ENCODE results near the gene SREBF1. TPM values are rescaled to one million over a fixed set of nuclear protein-coding genes. Genes with fewer than 3 reads are reported as not detected.

The SREBF1 gene
- polyA plus RNA-seq, 3 donors: 7.6 to 35.9 (median 10.5) TPM

GRCh38 chr17:17856386-17856785 lies 19.6 kb upstream of the SREBF1 start:
- H3K79me2 ChIP-seq (ENCODE audit: insufficient read depth, low read length): no peaks in the 10 kb centered on the region
- H3K9me3 ChIP-seq (replicated peaks in 1 of 2; ENCODE audit: control insufficient read depth in 1 of 2, insufficient read depth in 1 of 2, low read length in 2 of 2): no peaks in the 10 kb centered on the region
- no peak overlapping the region for H2AFZ ChIP-seq (ENCODE audit: insufficient read depth, low read depth, low read length, poor library complexity, severe bottlenecking)
- Mint-ChIP-seq H3K4me1 (peaks cover 2% of the 10 kb centered on the region), H3K27ac (no peak overlapping the region), H3K9me3 (no peaks in the 10 kb centered on the region), H3K27me3 (ENCODE audit: low read depth in 3 of 3) (no peaks in the 10 kb centered on the region), H3K4me3 (no peak overlapping the region), H3K36me3 (peaks cover 18 to 31% of the 10 kb centered on the region in 2 donors)
- H4K20me1 ChIP-seq (ENCODE audit: insufficient read depth, low read length): no peaks in the 10 kb centered on the region
- DNase-seq: no peak
- no peak overlapping the region for H3K27ac ChIP-seq (ENCODE audit: low read depth in 1 of 2, low read length in 2 of 2)
- no peaks in the 10 kb centered on the region for H3K27me3 ChIP-seq (ENCODE audit: control insufficient read depth in 2 of 2, insufficient read depth in 2 of 2, low read length in 2 of 2)
- H3K36me3 ChIP-seq (replicated peaks in 1 of 2; ENCODE audit: control insufficient read depth in 1 of 2, insufficient read depth in 2 of 2, low read length in 2 of 2): peaks cover 6 to 24% of the 10 kb centered on the region in 2 donors
- H3K4me3 ChIP-seq (replicated peaks in 1 of 3; ENCODE audit: low read depth in 2 of 3, low read length in 3 of 3): no peak overlapping the region
- no peak overlapping the region for H3K9ac ChIP-seq (ENCODE audit: insufficient read depth, low read length, poor library complexity, severe bottlenecking)
- TF ChIP-seq CTCF (IDR thresholded peaks at IDR 0.05): no peak
- H3K4me2 ChIP-seq (replicated peaks; ENCODE audit: extremely low read depth, low read length, poor library complexity, severe bottlenecking): no peak overlapping the region
- 93% methylated on average over 2 of the region's 2 CpGs for WGBS (ENCODE audit: insufficient coverage)
- no peaks in the 10 kb centered on the region for H3K4me1 ChIP-seq (ENCODE audit: control insufficient read depth in 1 of 2, insufficient read depth in 2 of 2, low read length in 2 of 2)
- intact Hi-C loops (cut with micrococcal nuclease): no loop called here

- peaks cover 17 to 30% of the 10 kb centered on the region in 2 donors for H3K36me3 Mint-ChIP-seq
- TF ChIP-seq CTCF (IDR thresholded peaks at IDR 0.05): no peak
- Histone ChIP-seq H3K36me3 (replicated peaks in 1 of 2; ENCODE audit: control insufficient read depth in 1 of 2, insufficient read depth in 2 of 2, low read length in 2 of 2) (peaks cover 3 to 20% of the 10 kb centered on the region in 2 donors), H2AFZ (ENCODE audit: insufficient read depth, low read depth, low read length, poor library complexity, severe bottlenecking) (no peak overlapping the region), H4K20me1 (ENCODE audit: insufficient read depth, low read length) (no peaks in the 10 kb centered on the region), H3K9me3 (replicated peaks in 1 of 2; ENCODE audit: control insufficient read depth in 1 of 2, insufficient read depth in 1 of 2, low read length in 2 of 2) (no peaks in the 10 kb centered on the region), H3K79me2 (ENCODE audit: insufficient read depth, low read length) (no peaks in the 10 kb centered on the region), H3K27me3 (ENCODE audit: control insufficient read depth in 2 of 2, insufficient read depth in 2 of 2, low read length in 2 of 2) (no peaks in the 10 kb centered on the region), H3K4me2 (replicated peaks; ENCODE audit: extremely low read depth, low read length, poor library complexity, severe bottlenecking) (no peak overlapping the region), H3K9ac (ENCODE audit: insufficient read depth, low read length, poor library complexity, severe bottlenecking) (no peak overlapping the region), H3K4me1 (ENCODE audit: control insufficient read depth in 1 of 2, insufficient read depth in 2 of 2, low read length in 2 of 2) (no peaks in the 10 kb centered on the region), H3K4me3 (replicated peaks in 1 of 3; ENCODE audit: low read depth in 2 of 3, low read length in 3 of 3) (no peak overlapping the region), H3K27ac (ENCODE audit: low read depth in 1 of 2, low read length in 2 of 2) (no peak overlapping the region)
- H3K9me3 Mint-ChIP-seq: no peaks in the 10 kb centered on the region
- no peaks in the 10 kb centered on the region for H3K27me3 Mint-ChIP-seq (ENCODE audit: low read depth in 3 of 3)
- peaks cover 2% of the 10 kb centered on the region for H3K4me1 Mint-ChIP-seq
- intact Hi-C loops (cut with micrococcal nuclease): no loop called here
- no peak overlapping the region for H3K4me3 Mint-ChIP-seq
- no peak for DNase-seq
- WGBS (ENCODE audit: insufficient coverage): 87% methylated on average over 3 of the region's 3 CpGs
- no peak overlapping the region for H3K27ac Mint-ChIP-seq
Observed at GRCh38 chr17:17855976-17856375, 19.2 kb upstream of the SREBF1 start.

All from CD14-positive monocyte (primary cell).